ENCODE measurements around the gene CHD6. TPM values are rescaled to one million over a fixed set of nuclear protein-coding genes. Genes with fewer than 3 reads are reported as not detected.

The CHD6 gene
- total RNA-seq, 4 donors from 2014 or later = 18.5 to 49.3 (median 28.7) TPM

DNA sequence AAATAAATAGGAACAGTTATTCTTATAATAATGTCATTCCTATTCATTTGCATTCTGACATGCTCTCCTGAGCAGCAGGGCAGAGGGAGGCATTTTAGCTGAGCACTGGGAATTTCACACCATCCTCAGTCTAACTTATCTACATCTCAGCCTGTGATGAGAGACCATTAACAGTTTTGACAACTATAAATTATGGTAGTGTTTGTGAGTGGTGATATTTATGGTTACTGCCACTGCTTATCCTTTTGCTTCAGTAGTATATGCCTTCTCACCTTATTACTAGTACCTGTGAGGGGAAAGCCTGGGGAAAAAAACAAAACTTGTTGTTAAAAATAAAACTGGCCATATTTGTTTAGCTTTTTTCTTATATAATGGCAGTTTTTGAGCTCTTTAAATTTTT is 17.0 kb upstream of the CHD6 start:
- TF ChIP-seq CTCF (IDR thresholded peaks at IDR 0.05) = no peak
- DNase-seq (ENCODE audit: low spot score) (no peak), ATAC-seq (ENCODE audit: low FRiP score) (no peak)

DNA sequence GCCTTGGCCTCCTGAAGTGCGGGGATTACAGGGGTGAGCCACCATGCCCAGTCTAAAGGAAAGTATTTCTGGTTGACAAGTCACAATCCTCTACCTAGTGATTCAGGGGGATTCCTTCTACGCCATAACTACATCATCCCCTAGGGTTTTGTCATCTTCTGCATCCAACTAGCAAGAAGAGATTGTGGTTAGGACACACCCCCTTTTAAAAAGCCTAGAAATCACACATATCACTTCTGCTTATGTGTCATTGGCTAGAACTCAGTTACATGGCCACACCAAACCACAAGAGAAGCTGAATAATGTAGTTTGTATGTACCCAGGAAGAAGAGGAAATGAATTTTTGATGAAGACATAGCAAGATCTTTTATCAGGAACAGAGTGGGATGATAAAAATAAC is 14.7 kb upstream of the CHD6 start:
- TF ChIP-seq CTCF (IDR thresholded peaks at IDR 0.05) = no peak
- DNase-seq (ENCODE audit: low spot score) (no peak), ATAC-seq (ENCODE audit: low FRiP score) (no peak)

GRCh38 chr20:41631826-41632225 is 13.6 kb upstream of the CHD6 start:
- DNase-seq (ENCODE audit: low spot score) = no peak

DNA sequence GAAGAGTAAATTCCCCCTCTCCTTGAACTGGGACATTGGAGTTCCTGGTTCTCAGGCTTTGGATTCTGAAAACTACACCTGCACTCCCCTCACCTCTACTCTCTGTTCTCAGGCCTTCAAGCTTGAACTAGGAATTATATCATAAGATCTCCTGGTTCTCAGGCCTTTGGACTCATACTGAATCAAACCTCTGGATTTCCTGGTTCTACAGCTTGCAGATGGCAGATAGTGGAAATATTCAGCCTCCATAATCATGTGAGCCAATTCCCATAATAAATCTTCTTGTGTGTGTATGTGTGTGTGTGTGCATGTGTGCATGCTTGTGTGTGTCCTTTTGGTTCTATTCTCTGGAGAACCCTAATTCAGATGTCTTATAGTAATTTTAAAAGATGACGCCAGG is 12.7 kb upstream of the CHD6 start:
- no peak for TF ChIP-seq CTCF (IDR thresholded peaks at IDR 0.05)
- DNase-seq (ENCODE audit: low spot score) (no peak), ATAC-seq (ENCODE audit: low FRiP score) (no peak)

More at GRCh38 chr20:41631826-41632225, 13.6 kb upstream of the CHD6 start:
- ATAC-seq (ENCODE audit: low FRiP score) = no peak
- TF ChIP-seq CTCF (IDR thresholded peaks at IDR 0.05) = no peak

- DNase-seq (ENCODE audit: low spot score) (no peak), ATAC-seq (ENCODE audit: low FRiP score) (no peak)
- TF ChIP-seq CTCF (IDR thresholded peaks at IDR 0.05) = no peak
These were observed 9.6 kb upstream of the CHD6 start for GRCh38 chr20:41627611-41628244.

- no peak for TF ChIP-seq CTCF (IDR thresholded peaks at IDR 0.05)
- DNase-seq (ENCODE audit: low spot score) (no peak), ATAC-seq (ENCODE audit: low FRiP score) (no peak)
These were observed 8.9 kb upstream of the CHD6 start for GRCh38 chr20:41627001-41627495.

GRCh38 chr20:41623625-41624375 is 5.6 kb upstream of the CHD6 start:
- TF ChIP-seq CTCF (IDR thresholded peaks at IDR 0.05) = no peak
- no peak for DNase-seq (ENCODE audit: low spot score)
- ATAC-seq (ENCODE audit: low FRiP score) = no peak
